GM06990 (cell line): Measurements from ENCODE around the gene DMBX1.

Experiments used
- DNase-seq: peaks from one replicate; pipeline ENCODE4 v3.0.0-alpha.2; 2011; ENCODE audit not compliant: insufficient read length; ENCODE audit errors: extremely low read depth
- H3K27me3 ChIP-seq: replicated peaks from 2 replicates; pipeline ENCODE4 v1.6.0; 2011; ENCODE audit warnings: low read length; ENCODE audit not compliant: control insufficient read depth, insufficient read depth
- H3K36me3 ChIP-seq: 2 replicates; pipeline ENCODE4 v1.5.1; 2011; ENCODE audit warnings: low read length; ENCODE audit not compliant: control insufficient read depth, insufficient read depth
- H3K4me3 ChIP-seq: replicated peaks from 2 replicates; pipeline ENCODE4 v1.5.1; 2011; ENCODE audit warnings: low read depth, mild to moderate bottlenecking, control low read depth, low read length
- TF ChIP-seq, protein P1 (sequence below): IDR thresholded peaks from 2 replicates; pipeline ENCODE4 v1.5.1; 2011; ENCODE audit warnings: low read length, control low read depth, mild to moderate bottlenecking, inconsistent platforms; ENCODE audit not compliant: insufficient read depth, poor library complexity, severe bottlenecking

The DMBX1 gene

GRCh38 chr1:46457178-46457577, 32.5 kb upstream of the DMBX1 start:
- H3K27me3 ChIP-seq: peaks cover 3% of the 10 kb centered on the region
- TF ChIP-seq, protein P1, sequence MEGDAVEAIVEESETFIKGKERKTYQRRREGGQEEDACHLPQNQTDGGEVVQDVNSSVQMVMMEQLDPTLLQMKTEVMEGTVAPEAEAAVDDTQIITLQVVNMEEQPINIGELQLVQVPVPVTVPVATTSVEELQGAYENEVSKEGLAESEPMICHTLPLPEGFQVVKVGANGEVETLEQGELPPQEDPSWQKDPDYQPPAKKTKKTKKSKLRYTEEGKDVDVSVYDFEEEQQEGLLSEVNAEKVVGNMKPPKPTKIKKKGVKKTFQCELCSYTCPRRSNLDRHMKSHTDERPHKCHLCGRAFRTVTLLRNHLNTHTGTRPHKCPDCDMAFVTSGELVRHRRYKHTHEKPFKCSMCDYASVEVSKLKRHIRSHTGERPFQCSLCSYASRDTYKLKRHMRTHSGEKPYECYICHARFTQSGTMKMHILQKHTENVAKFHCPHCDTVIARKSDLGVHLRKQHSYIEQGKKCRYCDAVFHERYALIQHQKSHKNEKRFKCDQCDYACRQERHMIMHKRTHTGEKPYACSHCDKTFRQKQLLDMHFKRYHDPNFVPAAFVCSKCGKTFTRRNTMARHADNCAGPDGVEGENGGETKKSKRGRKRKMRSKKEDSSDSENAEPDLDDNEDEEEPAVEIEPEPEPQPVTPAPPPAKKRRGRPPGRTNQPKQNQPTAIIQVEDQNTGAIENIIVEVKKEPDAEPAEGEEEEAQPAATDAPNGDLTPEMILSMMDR: no peak
- no peak for DNase-seq
- no peak overlapping the region for H3K4me3 ChIP-seq
- no peaks in the 10 kb centered on the region for H3K36me3 ChIP-seq

DNA sequence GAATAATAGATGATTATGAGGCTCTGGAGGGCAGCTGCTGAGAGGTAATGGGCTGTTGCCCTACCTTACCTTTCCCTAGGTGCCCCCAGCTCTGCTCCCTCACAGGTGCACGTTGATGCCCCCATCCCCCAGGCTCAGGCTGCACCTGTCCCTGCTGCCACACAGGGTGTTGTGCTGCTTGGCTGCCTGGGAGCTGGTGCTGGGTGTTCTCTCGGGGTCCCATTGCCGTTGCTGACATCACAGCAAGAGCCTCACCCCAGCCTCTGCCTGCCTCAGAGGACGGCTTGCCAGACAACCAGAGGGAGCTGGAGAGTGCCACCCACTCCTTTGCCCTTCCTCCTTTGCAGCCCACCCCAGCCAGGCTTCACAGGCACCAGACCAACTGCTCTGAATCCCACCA, 31.4 kb upstream of the DMBX1 start:
- Histone ChIP-seq H3K4me3 (no peak overlapping the region), H3K36me3 (no peaks in the 10 kb centered on the region), H3K27me3 (peaks cover 3% of the 10 kb centered on the region)
- no peak for DNase-seq
- TF ChIP-seq, protein P1: no peak

DNA sequence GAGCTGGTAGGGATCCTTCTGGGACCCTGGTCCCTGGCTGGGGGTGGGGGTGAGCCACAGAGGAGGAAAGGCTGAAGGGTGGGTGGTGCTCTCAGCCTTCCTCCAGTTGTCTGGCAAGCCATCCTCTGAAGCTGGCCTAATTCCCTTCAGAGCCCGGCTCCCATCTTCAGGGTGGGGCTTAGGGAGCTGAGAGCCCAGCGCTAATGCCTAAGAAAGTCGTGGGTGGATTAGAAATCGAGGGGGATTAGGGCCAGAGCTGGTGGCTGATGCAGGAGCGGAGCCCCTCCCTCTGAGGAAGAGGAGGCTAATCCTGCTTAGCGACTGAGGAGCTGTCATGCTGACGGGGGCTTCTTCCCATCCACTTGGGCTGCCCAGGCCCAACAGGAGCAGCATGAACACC, 30.8 kb upstream of the DMBX1 start:
- TF ChIP-seq, protein P1: no peak
- Histone ChIP-seq H3K36me3 (no peaks in the 10 kb centered on the region), H3K4me3 (no peak overlapping the region), H3K27me3 (peaks cover 1% of the 10 kb centered on the region)
- DNase-seq: no peak

DNA sequence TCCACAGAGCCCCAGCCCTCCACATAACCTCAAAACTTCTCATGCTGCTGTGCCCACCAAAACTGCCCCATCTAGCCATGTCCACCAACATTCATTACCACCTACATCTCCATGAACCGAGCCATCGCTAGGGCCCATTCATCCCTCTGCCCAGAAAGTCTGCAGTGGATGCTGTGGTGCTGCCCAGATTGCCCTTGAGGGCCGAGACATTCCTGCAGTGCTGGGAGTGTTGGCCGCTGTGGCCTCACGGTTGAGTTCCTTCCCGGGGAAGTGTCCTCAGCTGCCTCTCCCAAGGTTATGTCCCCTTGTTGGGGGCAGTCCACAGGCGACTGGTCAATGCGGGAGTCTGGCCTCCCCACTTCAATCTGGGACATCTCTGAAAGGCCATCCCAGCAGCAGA, 30.3 kb upstream of the DMBX1 start:
- Histone ChIP-seq H3K36me3 (no peaks in the 10 kb centered on the region), H3K4me3 (no peak overlapping the region), H3K27me3 (peaks cover 1% of the 10 kb centered on the region)
- DNase-seq: no peak
- TF ChIP-seq, protein P1: no peak

- Histone ChIP-seq H3K27me3 (peaks cover 3% of the 10 kb centered on the region), H3K4me3 (no peak overlapping the region), H3K36me3 (no peaks in the 10 kb centered on the region)
- no peak for DNase-seq
- TF ChIP-seq, protein P1: no peak
Observed at GRCh38 chr1:46461017-46461808, 28.4 kb upstream of the DMBX1 start.
